Aorta (tissue), 5 donors: ENCODE results near the gene KIT. TPM values are rescaled to one million over a fixed set of nuclear protein-coding genes. Genes with fewer than 3 reads are reported as not detected.

Experiments
- ATAC-seq: fragments of 200-7000 bp; cut with Tn5 transposase; one replicate; pipeline ENCODE4 v1.9.1; 2022; ENCODE audit warnings: moderate library complexity; ENCODE audit not compliant: low FRiP score
- DNase-seq, 2 donors: peaks; one replicate each; pipeline ENCODE4 v3.0.0-alpha.2; 2020
- H3K27ac ChIP-seq, 2 donors: one replicate each; pipeline ENCODE4 v1.5.1; 2013; ENCODE audit warnings: low read length in 2 of 2, mild to moderate bottlenecking in 2 of 2, moderate library complexity in 2 of 2, control low read depth in 1 of 2, inconsistent platforms in 1 of 2, low read depth in 1 of 2
- H3K27me3 ChIP-seq, 2 donors: one replicate each; pipeline ENCODE4 v1.6.1; 2013; ENCODE audit warnings: control low read depth in 1 of 2, low read length in 1 of 2, mild to moderate bottlenecking in 1 of 2, moderate library complexity in 1 of 2; ENCODE audit not compliant: insufficient read depth in 2 of 2, control insufficient read depth in 1 of 2
- H3K36me3 ChIP-seq, 2 donors: one replicate each; pipeline ENCODE4 v1.6.1; 2013; ENCODE audit warnings: control low read depth in 1 of 2, low read length in 1 of 2, mild to moderate bottlenecking in 1 of 2; ENCODE audit not compliant: insufficient read depth in 2 of 2, control insufficient read depth in 1 of 2
- H3K4me1 ChIP-seq, 2 donors: one replicate each; pipeline ENCODE4 v1.6.1; 2013; ENCODE audit warnings: low read length in 2 of 2, control low read depth in 1 of 2, mild to moderate bottlenecking in 1 of 2, moderate library complexity in 1 of 2; ENCODE audit not compliant: insufficient read depth in 2 of 2, control insufficient read depth in 1 of 2
- H3K4me3 ChIP-seq, 2 donors: one replicate each; pipeline ENCODE4 v1.5.1; 2013; ENCODE audit warnings: low read length in 2 of 2, control low read depth in 1 of 2, mild to moderate bottlenecking in 1 of 2
- H3K9me3 ChIP-seq: one replicate; pipeline ENCODE4 v1.6.1; 2013; ENCODE audit warnings: mild to moderate bottlenecking, low read length; ENCODE audit not compliant: control insufficient read depth
- WGBS, 2 donors: extraction: QIAGEN DNeasy Blood & Tissue Kit; methylation state at CpG; one replicate each; pipeline ENCODE4 v1.1.7; 2013; 5-methylcytosine and 5-hydroxymethylcytosine counted together
- intact Hi-C, 2 donors: fragments of 100-400 bp; cut with DNase I; formaldehyde crosslinking; loops; one replicate each; pipeline versions ENCODE4 v1.14.2 to v1.15.0; 2022
- polyA plus RNA-seq, 2 donors: library from polyadenylated mRNA; stranded (reverse); fragments of 200-250 nt; gene quantifications; one replicate each; pipeline ENCODE4 v1.2.3, GENCODE V29; 2013
- total RNA-seq, 2 donors: library from RNA; stranded (reverse); fragmentation: NEBNext Ultra II Directional; extraction: Animal tissue kit (Norgen Biotek cat#: 25700); gene quantifications; one replicate each; pipeline ENCODE4 v1.2.1, GENCODE V29; 2021
- donor health status: healthy with polysubstance abuse.
- donor health status: Bipolar disorder and iron deficiency.
- donor health status: DM: no; HTN: no; CAD: no.
- donor health status: DM: no; HTN: no; CAD: no.
- donor health status: DM: yes; HTN: yes; CAD: no.

The KIT gene
- total and polyA plus RNA-seq, 4 donors, result 0.56 to 18.7 (median 5.3) TPM

- H3K27me3 ChIP-seq, result no peaks in the 10 kb centered on the region
- peaks cover 5 to 15% of the 10 kb centered on the region in 2 donors for H3K4me1 ChIP-seq
- no peaks in the 10 kb centered on the region for H3K9me3 ChIP-seq
- peak overlapping the region; percentile 83 for H3K27ac ChIP-seq
- peak; percentile 90 to 91 for DNase-seq
- WGBS, 2 donors, result 2 to 4% methylated on average over 14 of the region's 14 CpGs
- H3K36me3 ChIP-seq, result no peaks in the 10 kb centered on the region
- peak; percentile 92 for ATAC-seq
- no peak overlapping the region for H3K4me3 ChIP-seq
- intact Hi-C loops, result no loop called here
Observed at GRCh38 chr4:54784161-54784671, 126.5 kb downstream of the KIT start.
